HPDE6-E6E7 (cell line): ENCODE data around the gene ST3GAL2.
"Not testable (repeated sequence)": the region's sequence is repeated elsewhere in the genome, so short reads cannot be mapped to it uniquely, and the experiment has no call there.

Experiments
- DNase-seq: peaks from one replicate; pipeline ENCODE4 v3.0.0; 2011; ENCODE audit warnings: missing footprints; ENCODE audit errors: extremely low spot score

Gene ST3GAL2

GRCh38 chr16:70337814-70338213 lies 101.1 kb downstream of the ST3GAL2 start:
- DNase-seq = no peak

GRCh38 chr16:70332728-70333127 lies 106.2 kb downstream of the ST3GAL2 start:
- not testable (repeated sequence) for DNase-seq

- no peak for DNase-seq
Measured at GRCh38 chr16:70331588-70332358, 107.1 kb downstream of the ST3GAL2 start.

- no peak for DNase-seq
Measured at GRCh38 chr16:70331091-70331490, 107.8 kb downstream of the ST3GAL2 start.
